SK-N-MC (cell line): ENCODE data around the gene RBMS3.

Source experiments
- EZH2 ChIP-seq: fragments of 200-600 bp; sonication (generic); IDR thresholded peaks from one replicate; pipeline ENCODE4 v1.6.1; 2017; ENCODE audit warnings: antibody characterized with exemption
- POLR2AphosphoS5 ChIP-seq: IDR thresholded peaks from 2 replicates; pipeline ENCODE4 v1.6.1; 2012; ENCODE audit warnings: mild to moderate bottlenecking, low read depth, low read length, borderline replicate concordance

DNA sequence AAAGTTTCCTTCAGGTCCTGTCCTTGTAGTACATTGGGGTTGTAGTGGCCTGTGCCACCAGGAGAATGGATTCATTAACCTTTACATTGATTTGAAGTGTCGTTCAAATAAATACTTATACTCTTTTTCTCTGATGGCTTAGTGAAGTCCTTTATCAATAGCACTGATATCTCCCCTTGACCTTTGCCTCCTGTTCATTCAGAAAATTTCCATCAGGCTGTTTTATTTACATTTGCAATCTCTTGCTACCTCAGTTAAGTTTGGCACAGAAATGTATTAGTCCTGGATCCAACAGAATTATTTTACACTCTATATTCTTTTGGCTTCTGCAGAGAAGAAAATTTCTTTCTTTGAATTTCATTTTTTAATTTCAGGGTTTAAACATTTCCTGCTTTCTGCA, 497.0 kb downstream of the RBMS3 start:
- TF ChIP-seq EZH2 = no peak
- TF ChIP-seq POLR2AphosphoS5 = no peak
